GM21528 (cell line): Measurements from ENCODE around the gene CNR2.
"Not testable (repeated sequence)": the region's sequence is repeated elsewhere in the genome, so short reads cannot be mapped to it uniquely, and the experiment has no call there.

Source experiments
- ATAC-seq: cut with Tn5 transposase; IDR thresholded peaks from one replicate; pipeline ENCODE4 v1.9.1; 2021; ENCODE audit warnings: mild to moderate bottlenecking, moderate library complexity; ENCODE audit not compliant: unreplicated experiment, low FRiP score

The CNR2 gene

DNA sequence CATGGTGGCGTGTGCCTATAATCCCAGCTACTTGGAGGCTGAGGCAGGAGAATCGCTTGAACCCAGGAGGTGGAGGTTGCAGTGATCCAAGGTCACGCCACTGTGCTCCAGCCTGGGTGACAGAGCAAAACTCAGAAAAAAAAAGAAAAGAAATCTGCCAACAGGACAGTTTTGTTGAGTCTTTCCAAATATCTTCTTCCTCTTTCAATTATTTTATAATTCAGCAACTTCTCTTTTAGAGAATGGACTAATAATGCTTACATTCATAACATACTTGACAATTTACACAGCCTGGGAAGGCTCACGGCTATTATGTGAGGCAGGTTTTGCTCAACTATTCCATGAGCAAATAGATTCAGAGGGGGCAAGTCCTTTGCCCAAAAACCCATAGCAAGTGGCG, 18.1 kb downstream of the CNR2 start:
- ATAC-seq = no peak

DNA sequence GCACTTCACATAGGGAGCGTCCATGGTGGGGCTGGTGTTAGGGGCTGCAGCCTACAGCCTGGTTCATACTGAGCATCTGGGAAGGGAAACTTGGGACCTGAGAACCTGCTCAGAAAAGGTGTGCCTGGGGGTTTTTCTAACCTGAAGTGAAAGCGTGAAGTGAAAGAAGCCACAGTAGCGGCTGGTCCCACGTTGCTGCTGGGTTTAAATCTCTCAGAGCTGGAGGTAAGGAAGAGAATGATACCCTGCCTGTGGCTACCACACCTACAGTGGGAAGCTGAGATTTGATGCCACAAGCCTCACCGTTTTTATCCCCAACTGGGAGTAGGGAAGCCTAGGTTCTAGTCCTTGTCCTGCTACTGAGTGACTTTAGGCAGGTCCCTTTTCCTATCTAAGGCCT, 24.1 kb downstream of the CNR2 start:
- ATAC-seq = peak; percentile 49

- ATAC-seq = no peak
Observed at GRCh38 chr1:23885222-23885621, 27.9 kb downstream of the CNR2 start.

- no peak for ATAC-seq
Observed at GRCh38 chr1:23882746-23883145, 30.4 kb downstream of the CNR2 start.

GRCh38 chr1:23879809-23880208, 33.4 kb downstream of the CNR2 start:
- no peak for ATAC-seq

- no peak for ATAC-seq
Observed at GRCh38 chr1:23878668-23879067, 34.5 kb downstream of the CNR2 start.

DNA sequence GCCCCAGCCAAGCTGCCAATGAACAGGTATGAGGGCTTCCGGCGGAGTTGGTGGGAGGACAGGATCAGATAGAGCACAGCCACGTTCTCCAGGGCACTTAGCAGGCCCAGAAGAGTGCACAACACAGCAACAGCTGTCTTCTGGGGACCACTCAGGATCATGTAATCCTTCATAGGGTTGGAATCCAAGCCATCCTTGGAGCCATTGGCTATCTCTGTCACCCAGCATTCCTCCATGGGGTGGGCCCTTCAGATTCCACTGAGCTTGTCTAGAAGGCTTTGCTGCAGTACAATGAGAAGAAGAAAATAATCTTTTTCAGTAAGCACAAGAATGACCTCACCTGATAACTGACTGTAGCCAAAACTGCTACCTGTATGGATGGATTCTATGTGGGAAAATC, 37.8 kb downstream of the CNR2 start:
- ATAC-seq = no peak

DNA sequence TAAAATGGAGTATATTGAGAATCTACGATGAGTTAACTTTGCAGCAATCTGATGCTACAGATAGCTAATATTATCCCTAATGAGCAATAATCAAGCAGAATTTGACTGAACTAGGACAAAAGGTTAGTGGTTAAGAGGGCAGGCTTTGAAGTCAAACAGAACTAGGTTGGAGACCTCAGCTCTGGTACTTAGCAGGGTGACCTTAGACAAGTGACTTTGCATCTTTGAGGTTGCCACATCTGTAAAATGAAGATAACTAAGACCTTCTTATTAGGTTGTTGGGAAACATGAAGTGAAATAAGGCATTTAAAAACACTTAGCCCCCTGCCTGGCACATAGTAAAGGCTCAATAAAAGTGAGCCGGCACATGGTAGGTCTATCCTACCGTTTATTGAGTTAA, 40.7 kb downstream of the CNR2 start:
- ATAC-seq = no peak

- no peak for ATAC-seq
Observed at GRCh38 chr1:23869051-23869450, 44.1 kb downstream of the CNR2 start.

- ATAC-seq = no peak
Observed at GRCh38 chr1:23868557-23869016, 44.6 kb downstream of the CNR2 start.

DNA sequence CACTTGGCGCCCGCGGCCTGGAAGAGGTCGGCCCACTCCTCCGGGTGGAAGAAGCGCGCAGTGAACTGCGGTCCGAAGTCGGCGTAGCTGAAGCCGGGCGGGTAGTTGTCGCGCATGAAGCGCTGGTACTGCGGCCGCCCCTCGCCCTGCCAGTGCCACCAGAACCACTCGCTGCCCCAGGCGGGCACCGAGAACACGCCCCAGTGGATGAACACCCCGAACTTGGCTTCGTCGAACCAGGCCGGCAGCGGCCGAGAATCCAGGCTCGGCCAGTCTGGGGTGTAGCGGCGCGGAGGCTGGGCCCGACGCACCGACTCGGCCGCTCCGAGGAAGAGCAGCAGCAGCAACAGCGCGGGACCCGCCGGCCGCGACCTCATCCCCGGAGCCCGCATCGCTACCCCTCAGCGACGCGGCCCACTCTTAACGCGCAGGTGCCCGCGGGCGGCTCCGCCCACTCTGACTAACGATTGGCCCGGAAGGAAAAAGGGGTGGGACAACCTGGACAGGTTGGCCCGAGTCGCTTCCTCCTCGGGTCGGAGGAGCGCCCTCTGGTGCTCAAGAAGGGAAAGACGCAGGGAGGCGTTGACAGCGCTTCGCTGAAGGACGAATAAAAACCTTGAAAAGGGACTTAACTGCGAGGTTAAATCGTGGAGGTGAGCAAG, 45.1 kb downstream of the CNR2 start, which contains the start of gene FUCA1:
Gene FUCA1, minus strand, starts transcription at position 396 of the 662 bp plus-strand sequence. Its CDS starts 4 bp downstream, at position 392.
- ATAC-seq = peak; percentile 87

DNA sequence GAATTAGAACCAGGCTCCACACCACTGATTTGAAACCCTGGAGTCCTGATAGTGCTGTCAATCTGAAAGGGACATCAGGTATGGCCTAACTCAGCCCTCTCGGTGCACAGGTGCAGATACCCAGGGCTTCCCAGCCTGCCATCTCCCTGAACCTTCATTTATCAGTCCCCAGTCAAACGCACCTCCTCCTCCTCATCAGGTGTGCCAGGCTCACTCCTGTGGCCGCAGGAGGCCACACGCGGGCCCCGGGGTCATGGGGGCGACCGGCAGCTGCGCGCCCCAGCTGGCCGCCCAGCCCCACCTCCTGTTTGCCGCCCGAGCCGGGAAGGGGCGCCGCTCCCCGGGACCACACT, 45.6 kb downstream of the CNR2 start:
- ATAC-seq = no peak

GRCh38 chr1:23865543-23865930, 47.6 kb downstream of the CNR2 start:
- no peak for ATAC-seq

DNA sequence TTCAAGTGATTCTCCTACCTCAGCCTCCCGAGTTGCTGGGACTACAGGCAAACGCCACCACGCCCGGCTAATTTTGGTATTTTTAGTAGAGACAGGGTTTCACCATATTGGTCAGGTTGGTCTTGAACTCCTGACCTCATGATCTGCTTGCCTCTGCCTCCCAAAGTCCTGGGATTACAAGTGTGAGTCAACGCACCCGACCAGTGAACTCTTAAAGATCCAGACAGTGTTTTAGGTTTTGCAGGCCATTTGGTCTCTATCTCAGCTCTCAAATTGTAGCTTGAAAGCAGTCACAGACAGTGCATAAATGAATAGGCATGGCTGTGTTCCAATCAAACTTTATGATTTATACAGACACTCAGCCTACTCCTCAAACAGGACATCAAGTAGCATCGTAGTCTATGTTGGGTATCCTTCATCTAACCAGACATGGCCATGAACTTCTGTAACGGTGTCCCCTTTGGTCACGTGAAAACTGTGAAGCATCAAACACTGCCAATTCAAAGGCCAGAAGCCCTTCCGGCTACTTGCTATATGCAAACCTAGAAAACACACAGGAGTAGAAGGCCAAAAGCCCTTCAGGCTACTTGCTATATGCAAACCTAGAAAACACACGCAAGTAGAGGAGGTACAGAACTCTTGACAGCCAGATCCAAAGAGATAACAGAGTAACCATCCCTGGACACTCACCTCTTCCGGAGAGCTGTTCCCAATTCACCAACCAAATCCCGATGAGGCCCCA, 48.2 kb downstream of the CNR2 start:
- no peak for ATAC-seq

- no peak for ATAC-seq
Observed at GRCh38 chr1:23862640-23863039, 50.5 kb downstream of the CNR2 start.

GRCh38 chr1:23854568-23854967, 58.6 kb downstream of the CNR2 start:
- no peak for ATAC-seq

DNA sequence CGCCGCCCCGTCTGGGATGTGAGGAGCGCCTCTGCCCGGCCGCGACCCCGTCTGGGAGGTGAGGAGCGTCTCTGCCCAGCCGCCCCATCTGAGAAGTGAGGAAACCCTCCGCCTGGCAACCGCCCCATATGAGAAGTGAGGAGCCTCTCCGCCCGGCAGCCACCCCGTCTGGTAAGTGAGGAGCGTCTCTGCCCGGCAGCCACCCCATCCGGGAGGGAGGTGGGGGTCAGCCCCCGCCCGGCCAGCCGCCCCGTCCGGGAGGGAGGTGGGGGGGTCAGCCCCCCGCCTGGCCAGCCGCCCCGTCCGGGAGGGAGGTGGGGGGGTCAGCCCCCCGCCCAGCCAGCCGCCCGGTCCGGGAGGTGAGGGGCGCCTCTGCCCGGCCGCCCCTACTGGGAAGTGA, 60.0 kb downstream of the CNR2 start:
- ATAC-seq = not testable (repeated sequence)

DNA sequence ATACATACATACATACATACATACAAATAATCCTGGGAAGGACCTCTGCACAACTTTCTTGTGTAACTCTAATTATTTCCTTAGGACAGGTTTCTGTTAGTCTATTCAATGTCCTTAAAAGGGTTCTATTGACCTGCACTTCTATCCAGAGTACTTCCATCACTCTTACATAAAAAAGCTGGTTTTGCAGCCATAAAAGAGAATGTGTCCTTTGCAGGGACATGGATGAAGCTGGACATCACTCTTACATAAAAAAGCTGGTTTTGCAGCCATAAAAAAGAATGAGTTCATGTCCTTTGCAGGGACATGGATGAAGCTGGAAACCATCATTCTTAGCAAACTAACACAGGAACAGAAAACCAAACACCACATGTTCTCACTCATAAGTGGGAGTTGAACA, 61.8 kb downstream of the CNR2 start:
- ATAC-seq = not testable (repeated sequence)

GRCh38 chr1:23848673-23849616, 64.2 kb downstream of the CNR2 start:
- no peak for ATAC-seq

- ATAC-seq = not testable (repeated sequence)
Observed at GRCh38 chr1:23847482-23848095, 65.6 kb downstream of the CNR2 start.

- no peak for ATAC-seq
Observed at GRCh38 chr1:23845163-23845562, 68.0 kb downstream of the CNR2 start.
